Liver (tissue), 9 donors: ENCODE measurements around the gene EVA1B. TPM values are rescaled to one million over a fixed set of nuclear protein-coding genes. Genes with fewer than 3 reads are reported as not detected.

Source experiments
- DNase-seq: peaks from one replicate; pipeline ENCODE4 v3.0.0-alpha.2; 2017; ENCODE audit warnings: low spot score
- H3K27ac ChIP-seq, 2 donors: one replicate each; pipeline ENCODE4 v1.7.0; 2013; ENCODE audit warnings: inconsistent platforms in 2 of 2, low read length in 2 of 2, control low read depth in 1 of 2, low read depth in 1 of 2, mild to moderate bottlenecking in 1 of 2
- H3K27me3 ChIP-seq, 4 donors: one replicate each; pipeline versions ENCODE4 v1.6.1 to v1.7.0; 2013; ENCODE audit warnings: low read length in 3 of 4, inconsistent platforms in 1 of 4, mild to moderate bottlenecking in 1 of 4, moderate library complexity in 1 of 4; ENCODE audit not compliant: control insufficient read depth in 4 of 4, insufficient read depth in 4 of 4
- H3K36me3 ChIP-seq, 4 donors: one replicate each; pipeline versions ENCODE4 v1.6.1 to v1.7.0; 2013; ENCODE audit warnings: low read length in 3 of 4, mild to moderate bottlenecking in 3 of 4, low read depth in 1 of 4, moderate library complexity in 1 of 4; ENCODE audit not compliant: control insufficient read depth in 4 of 4, insufficient read depth in 3 of 4
- H3K4me1 ChIP-seq, 4 donors: one replicate each; pipeline versions ENCODE4 v1.6.1 to v1.7.0; 2013; ENCODE audit warnings: low read length in 3 of 4, mild to moderate bottlenecking in 3 of 4, moderate library complexity in 1 of 4; ENCODE audit not compliant: control insufficient read depth in 4 of 4, insufficient read depth in 4 of 4
- H3K4me3 ChIP-seq, 3 donors: one replicate each; pipeline versions ENCODE4 v1.6.1 to v1.7.0; 2013; ENCODE audit warnings: low read length in 3 of 3, control low read depth in 1 of 3, low read depth in 1 of 3, mild to moderate bottlenecking in 1 of 3
- H3K9ac ChIP-seq, 2 donors: one replicate each; pipeline ENCODE4 v1.7.0; 2013; ENCODE audit warnings: low read length in 2 of 2, mild to moderate bottlenecking in 2 of 2, moderate library complexity in 2 of 2, control low read depth in 1 of 2, low read depth in 1 of 2
- H3K9me3 ChIP-seq, 4 donors: one replicate each; pipeline versions ENCODE4 v1.6.1 to v1.7.0; 2013; ENCODE audit warnings: low read length in 3 of 4; ENCODE audit not compliant: control insufficient read depth in 4 of 4
- EGR1 ChIP-seq, 2 donors: IDR thresholded peaks; 2 replicates each; pipeline ENCODE4 v1.6.1; 2016 to 2018; ENCODE audit warnings: antibody characterized with exemption in 2 of 2, low read depth in 2 of 2
- FOXA1 ChIP-seq: IDR thresholded peaks from 2 replicates; pipeline ENCODE4 v1.6.1; 2016; ENCODE audit warnings: antibody characterized with exemption
- FOXA2 ChIP-seq: IDR thresholded peaks from 2 replicates; pipeline ENCODE4 v1.6.1; 2016; ENCODE audit warnings: antibody characterized with exemption
- GABPA ChIP-seq, 2 donors: IDR thresholded peaks in 1 of 2; conservative IDR thresholded peaks in 1 of 2; 2 replicates each; pipeline ENCODE4 v1.6.1; 2016; ENCODE audit warnings: antibody characterized with exemption in 2 of 2, mild to moderate bottlenecking in 1 of 2, moderate library complexity in 1 of 2
- HNF4A ChIP-seq, 2 donors: conservative IDR thresholded peaks; 2 replicates each; pipeline ENCODE4 v1.6.1; 2016; ENCODE audit warnings: antibody characterized with exemption in 2 of 2, mild to moderate bottlenecking in 2 of 2
- HNF4G ChIP-seq: IDR thresholded peaks from 2 replicates; pipeline ENCODE4 v1.6.1; 2016; ENCODE audit warnings: antibody characterized with exemption
- JUND ChIP-seq, 2 donors: IDR thresholded peaks; 2 replicates each; pipeline ENCODE4 v1.6.1; 2016; ENCODE audit warnings: antibody characterized with exemption in 2 of 2
- NR2F2 ChIP-seq: IDR thresholded peaks from 2 replicates; pipeline ENCODE4 v1.6.1; 2016; ENCODE audit warnings: antibody characterized with exemption
- RXRA ChIP-seq, 2 donors: IDR thresholded peaks; 2 replicates each; pipeline ENCODE4 v1.6.1; 2017 to 2018; ENCODE audit warnings: antibody characterized with exemption in 2 of 2, mild to moderate bottlenecking in 1 of 2
- SP1 ChIP-seq: IDR thresholded peaks from 2 replicates; pipeline ENCODE4 v1.6.1; 2018; ENCODE audit warnings: antibody characterized with exemption, mild to moderate bottlenecking
- TAF1 ChIP-seq: conservative IDR thresholded peaks from 2 replicates; pipeline ENCODE4 v1.6.1; 2016; ENCODE audit warnings: antibody characterized with exemption, mild to moderate bottlenecking
- YY1 ChIP-seq: IDR thresholded peaks from 2 replicates; pipeline ENCODE4 v1.6.1; 2016; ENCODE audit warnings: antibody characterized with exemption, mild to moderate bottlenecking
- WGBS: extraction: QIAGEN DNeasy Blood & Tissue Kit; methylation state at CpG from one replicate; pipeline ENCODE4 v1.1.7; 2013; 5-methylcytosine and 5-hydroxymethylcytosine counted together
- polyA plus RNA-seq, 2 donors: library from polyadenylated mRNA; stranded (reverse) in 1 of 2; unstranded in 1 of 2; fragments of 200-250 nt in 1 of 2; fragments of >200 nt in 1 of 2; fragmentation: Nextera tagmentation in 1 of 2; extraction: Ambion mirVana in 1 of 2; gene quantifications; one replicate each; pipeline versions ENCODE4 v1.2.1 to v1.2.3, GENCODE V29; 2013 to 2015
- total RNA-seq, 2 donors: library from RNA; depleted of rRNA; stranded (reverse); fragments of >200 nt; gene quantifications; one replicate each; pipeline ENCODE4 v1.2.3, GENCODE V29; 2014
- TF ChIP-seq, protein P1 (sequence below): IDR thresholded peaks from 2 replicates; pipeline ENCODE4 v1.6.1; 2016; ENCODE audit warnings: antibody characterized with exemption, mild to moderate bottlenecking
- TF ChIP-seq, protein P2 (sequence below): IDR thresholded peaks from 2 replicates; pipeline ENCODE4 v1.6.1; 2016; ENCODE audit warnings: antibody characterized with exemption
- TF ChIP-seq, protein P3 (sequence below): fragments of 150-350 bp; IDR thresholded peaks from 2 replicates; pipeline ENCODE4 v1.5.1; 2017; ENCODE audit warnings: improper control_type of control experiment, low read depth, low read length; ENCODE audit not compliant: missing input control
- TF ChIP-seq, protein P4 (sequence below): IDR thresholded peaks from 2 replicates; pipeline ENCODE4 v1.6.1; 2016; ENCODE audit warnings: antibody characterized with exemption
- TF ChIP-seq, protein P5 (sequence below): IDR thresholded peaks from 2 replicates; pipeline ENCODE4 v1.6.1; 2016; ENCODE audit warnings: antibody characterized with exemption
- donor health status: healthy.
- donor health status: healthy.
- donor health status: healthy.
- donor health status: healthy.
- donor health status: healthy.

Gene EVA1B
- total and polyA plus RNA-seq, 4 donors, result 3.3 to 22.7 (median 8.4) TPM

DNA sequence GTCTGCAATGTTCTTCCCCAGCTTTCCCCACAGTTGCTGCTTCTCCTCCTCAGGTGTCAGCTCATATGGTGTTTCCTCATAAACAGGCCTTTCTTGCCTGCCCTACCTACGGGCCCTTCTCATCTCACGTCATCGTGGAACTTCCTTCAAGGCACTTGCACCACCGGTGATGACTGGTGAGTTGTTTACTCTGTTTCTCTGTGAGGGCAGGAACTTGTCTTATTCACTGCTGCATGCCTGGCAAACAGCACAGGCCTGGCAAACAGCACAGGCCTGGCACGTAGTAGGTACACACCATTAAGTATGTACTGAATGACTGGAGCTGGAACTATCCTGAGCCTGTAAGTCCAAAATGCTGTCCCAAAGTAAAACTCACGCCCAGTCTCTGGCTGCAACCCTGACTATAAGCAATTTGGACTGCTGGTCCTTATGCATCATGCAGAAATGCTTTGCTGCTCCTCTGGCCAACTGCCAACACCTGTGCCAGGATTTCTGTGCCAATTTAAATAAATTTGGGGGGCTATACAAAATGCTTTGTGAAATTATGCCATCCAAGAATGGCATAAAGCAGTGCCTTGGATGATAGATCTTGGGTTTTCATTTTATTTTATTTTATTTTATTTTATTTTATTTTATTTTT lies 36.6 kb upstream of the EVA1B start:
- Histone ChIP-seq H3K27ac (no peak overlapping the region), H3K36me3 (peaks cover 9 to 51% (median 33%) of the 10 kb centered on the region in 4 donors), H3K9ac (no peak overlapping the region), H3K4me1 (no peaks in the 10 kb centered on the region), H3K27me3 (no peaks in the 10 kb centered on the region), H3K4me3 (no peak overlapping the region), H3K9me3 (no peaks in the 10 kb centered on the region)
- no peak for TF ChIP-seq TAF1
- TF ChIP-seq, protein P1, sequence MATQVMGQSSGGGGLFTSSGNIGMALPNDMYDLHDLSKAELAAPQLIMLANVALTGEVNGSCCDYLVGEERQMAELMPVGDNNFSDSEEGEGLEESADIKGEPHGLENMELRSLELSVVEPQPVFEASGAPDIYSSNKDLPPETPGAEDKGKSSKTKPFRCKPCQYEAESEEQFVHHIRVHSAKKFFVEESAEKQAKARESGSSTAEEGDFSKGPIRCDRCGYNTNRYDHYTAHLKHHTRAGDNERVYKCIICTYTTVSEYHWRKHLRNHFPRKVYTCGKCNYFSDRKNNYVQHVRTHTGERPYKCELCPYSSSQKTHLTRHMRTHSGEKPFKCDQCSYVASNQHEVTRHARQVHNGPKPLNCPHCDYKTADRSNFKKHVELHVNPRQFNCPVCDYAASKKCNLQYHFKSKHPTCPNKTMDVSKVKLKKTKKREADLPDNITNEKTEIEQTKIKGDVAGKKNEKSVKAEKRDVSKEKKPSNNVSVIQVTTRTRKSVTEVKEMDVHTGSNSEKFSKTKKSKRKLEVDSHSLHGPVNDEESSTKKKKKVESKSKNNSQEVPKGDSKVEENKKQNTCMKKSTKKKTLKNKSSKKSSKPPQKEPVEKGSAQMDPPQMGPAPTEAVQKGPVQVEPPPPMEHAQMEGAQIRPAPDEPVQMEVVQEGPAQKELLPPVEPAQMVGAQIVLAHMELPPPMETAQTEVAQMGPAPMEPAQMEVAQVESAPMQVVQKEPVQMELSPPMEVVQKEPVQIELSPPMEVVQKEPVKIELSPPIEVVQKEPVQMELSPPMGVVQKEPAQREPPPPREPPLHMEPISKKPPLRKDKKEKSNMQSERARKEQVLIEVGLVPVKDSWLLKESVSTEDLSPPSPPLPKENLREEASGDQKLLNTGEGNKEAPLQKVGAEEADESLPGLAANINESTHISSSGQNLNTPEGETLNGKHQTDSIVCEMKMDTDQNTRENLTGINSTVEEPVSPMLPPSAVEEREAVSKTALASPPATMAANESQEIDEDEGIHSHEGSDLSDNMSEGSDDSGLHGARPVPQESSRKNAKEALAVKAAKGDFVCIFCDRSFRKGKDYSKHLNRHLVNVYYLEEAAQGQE, result no peak
- TF ChIP-seq SP1, result no peak
- no peak for TF ChIP-seq FOXA2
- TF ChIP-seq, protein P2, sequence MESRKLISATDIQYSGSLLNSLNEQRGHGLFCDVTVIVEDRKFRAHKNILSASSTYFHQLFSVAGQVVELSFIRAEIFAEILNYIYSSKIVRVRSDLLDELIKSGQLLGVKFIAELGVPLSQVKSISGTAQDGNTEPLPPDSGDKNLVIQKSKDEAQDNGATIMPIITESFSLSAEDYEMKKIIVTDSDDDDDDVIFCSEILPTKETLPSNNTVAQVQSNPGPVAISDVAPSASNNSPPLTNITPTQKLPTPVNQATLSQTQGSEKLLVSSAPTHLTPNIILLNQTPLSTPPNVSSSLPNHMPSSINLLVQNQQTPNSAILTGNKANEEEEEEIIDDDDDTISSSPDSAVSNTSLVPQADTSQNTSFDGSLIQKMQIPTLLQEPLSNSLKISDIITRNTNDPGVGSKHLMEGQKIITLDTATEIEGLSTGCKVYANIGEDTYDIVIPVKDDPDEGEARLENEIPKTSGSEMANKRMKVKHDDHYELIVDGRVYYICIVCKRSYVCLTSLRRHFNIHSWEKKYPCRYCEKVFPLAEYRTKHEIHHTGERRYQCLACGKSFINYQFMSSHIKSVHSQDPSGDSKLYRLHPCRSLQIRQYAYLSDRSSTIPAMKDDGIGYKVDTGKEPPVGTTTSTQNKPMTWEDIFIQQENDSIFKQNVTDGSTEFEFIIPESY, result no peak
- no peak for TF ChIP-seq YY1
- TF ChIP-seq HNF4A (conservative IDR thresholded peaks at IDR 0.05), result no peak
- TF ChIP-seq, protein P3, sequence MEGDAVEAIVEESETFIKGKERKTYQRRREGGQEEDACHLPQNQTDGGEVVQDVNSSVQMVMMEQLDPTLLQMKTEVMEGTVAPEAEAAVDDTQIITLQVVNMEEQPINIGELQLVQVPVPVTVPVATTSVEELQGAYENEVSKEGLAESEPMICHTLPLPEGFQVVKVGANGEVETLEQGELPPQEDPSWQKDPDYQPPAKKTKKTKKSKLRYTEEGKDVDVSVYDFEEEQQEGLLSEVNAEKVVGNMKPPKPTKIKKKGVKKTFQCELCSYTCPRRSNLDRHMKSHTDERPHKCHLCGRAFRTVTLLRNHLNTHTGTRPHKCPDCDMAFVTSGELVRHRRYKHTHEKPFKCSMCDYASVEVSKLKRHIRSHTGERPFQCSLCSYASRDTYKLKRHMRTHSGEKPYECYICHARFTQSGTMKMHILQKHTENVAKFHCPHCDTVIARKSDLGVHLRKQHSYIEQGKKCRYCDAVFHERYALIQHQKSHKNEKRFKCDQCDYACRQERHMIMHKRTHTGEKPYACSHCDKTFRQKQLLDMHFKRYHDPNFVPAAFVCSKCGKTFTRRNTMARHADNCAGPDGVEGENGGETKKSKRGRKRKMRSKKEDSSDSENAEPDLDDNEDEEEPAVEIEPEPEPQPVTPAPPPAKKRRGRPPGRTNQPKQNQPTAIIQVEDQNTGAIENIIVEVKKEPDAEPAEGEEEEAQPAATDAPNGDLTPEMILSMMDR, result no peak
- no peak for TF ChIP-seq EGR1 (IDR thresholded peaks at IDR 0.05; ENCODE audit: low read depth in 2 of 2)
- no peak for TF ChIP-seq FOXA1
- TF ChIP-seq JUND (IDR thresholded peaks at IDR 0.05), result no peak
- no peak for TF ChIP-seq NR2F2
- no peak for TF ChIP-seq HNF4G
- TF ChIP-seq, protein P4, sequence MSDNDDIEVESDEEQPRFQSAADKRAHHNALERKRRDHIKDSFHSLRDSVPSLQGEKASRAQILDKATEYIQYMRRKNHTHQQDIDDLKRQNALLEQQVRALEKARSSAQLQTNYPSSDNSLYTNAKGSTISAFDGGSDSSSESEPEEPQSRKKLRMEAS, result no peak
- WGBS, result 84% methylated on average over 6 of the region's 6 CpGs
- no peak for DNase-seq

DNA sequence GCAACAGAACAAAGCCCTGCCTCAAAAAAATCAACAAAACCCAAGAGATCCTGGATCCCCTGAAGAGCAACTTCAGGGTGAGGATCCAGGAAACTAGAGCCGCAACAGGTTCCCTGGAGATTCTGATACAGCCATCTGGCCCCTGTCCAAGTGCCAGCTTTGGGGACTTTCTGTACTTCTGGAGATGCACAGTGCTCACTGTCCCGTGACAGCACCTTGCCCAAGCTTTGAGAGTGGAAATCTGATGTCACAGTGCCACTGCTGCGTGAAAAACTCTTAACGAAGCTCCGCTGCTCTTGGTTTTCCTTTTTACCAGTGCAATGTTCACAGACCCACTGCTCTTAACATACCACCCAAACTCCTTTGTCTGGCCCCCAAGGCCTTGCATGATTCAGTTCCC lies 35.9 kb upstream of the EVA1B start:
- no peak overlapping the region for H3K4me3 ChIP-seq
- no peak for DNase-seq
- 98% methylated on average over 5 of the region's 5 CpGs for WGBS
- H3K4me1 ChIP-seq, result no peaks in the 10 kb centered on the region
- no peaks in the 10 kb centered on the region for H3K9me3 ChIP-seq
- TF ChIP-seq YY1 (no peak), HNF4A (conservative IDR thresholded peaks at IDR 0.05) (no peak), EGR1 (IDR thresholded peaks at IDR 0.05; ENCODE audit: low read depth in 2 of 2) (no peak), GABPA (IDR thresholded peaks at IDR 0.05 in 1 of 2, conservative IDR thresholded peaks at IDR 0.05 in 1 of 2) (no peak), NR2F2 (no peak), RXRA (IDR thresholded peaks at IDR 0.05) (no peak)
- TF ChIP-seq, protein P5, sequence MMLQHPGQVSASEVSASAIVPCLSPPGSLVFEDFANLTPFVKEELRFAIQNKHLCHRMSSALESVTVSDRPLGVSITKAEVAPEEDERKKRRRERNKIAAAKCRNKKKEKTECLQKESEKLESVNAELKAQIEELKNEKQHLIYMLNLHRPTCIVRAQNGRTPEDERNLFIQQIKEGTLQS, result no peak
- TF ChIP-seq, protein P4, result no peak
- TF ChIP-seq, protein P1, result no peak
- TF ChIP-seq, protein P3, result no peak
- H3K27me3 ChIP-seq, result no peaks in the 10 kb centered on the region
- peaks cover 13 to 58% (median 39%) of the 10 kb centered on the region in 4 donors for H3K36me3 ChIP-seq
- H3K27ac ChIP-seq, result no peak overlapping the region
- no peak overlapping the region for H3K9ac ChIP-seq
